Measurements from ENCODE around the gene BCAR3.

Gene BCAR3

GRCh38 chr1:93723110-93723509, 41.5 kb upstream of the BCAR3 start:
- no peak overlapping the region for H3K27ac ChIP-seq

GRCh38 chr1:93722081-93723031, 40.7 kb upstream of the BCAR3 start:
- no peak for TF ChIP-seq CTCF (IDR thresholded peaks at IDR 0.05)
- no peak for TF ChIP-seq ZFX (IDR thresholded peaks at IDR 0.05; ENCODE audit: borderline replicate concordance)
- H3K27ac ChIP-seq, result no peak overlapping the region

More at GRCh38 chr1:93723110-93723509, 41.5 kb upstream of the BCAR3 start:
- no peak for TF ChIP-seq CTCF (IDR thresholded peaks at IDR 0.05)
- TF ChIP-seq ZFX (IDR thresholded peaks at IDR 0.05; ENCODE audit: borderline replicate concordance), result no peak

GRCh38 chr1:93720956-93721626, 39.5 kb upstream of the BCAR3 start:
- no peak overlapping the region for H3K27ac ChIP-seq
- TF ChIP-seq ZFX (IDR thresholded peaks at IDR 0.05; ENCODE audit: borderline replicate concordance), result no peak
- TF ChIP-seq CTCF (IDR thresholded peaks at IDR 0.05), result no peak

- H3K27ac ChIP-seq, result no peak overlapping the region
- no peak for TF ChIP-seq ZFX (IDR thresholded peaks at IDR 0.05; ENCODE audit: borderline replicate concordance)
- no peak for TF ChIP-seq CTCF (IDR thresholded peaks at IDR 0.05)
Measured at GRCh38 chr1:93717640-93718039, 36.0 kb upstream of the BCAR3 start.

GRCh38 chr1:93716941-93717368, 35.3 kb upstream of the BCAR3 start:
- H3K27ac ChIP-seq, result no peak overlapping the region
- TF ChIP-seq CTCF (IDR thresholded peaks at IDR 0.05) (no peak), ZFX (IDR thresholded peaks at IDR 0.05; ENCODE audit: borderline replicate concordance) (no peak)

- TF ChIP-seq CTCF (IDR thresholded peaks at IDR 0.05) (no peak), ZFX (IDR thresholded peaks at IDR 0.05; ENCODE audit: borderline replicate concordance) (no peak)
- no peak overlapping the region for H3K27ac ChIP-seq
Measured at GRCh38 chr1:93716163-93716562, 34.5 kb upstream of the BCAR3 start.

Data from 22Rv1 (cell line).